Keratinocyte (primary cell): ENCODE data around the gene CTAGE1. TPM values are rescaled to one million over a fixed set of nuclear protein-coding genes. Genes with fewer than 3 reads are reported as not detected.

Experiments
- DNase-seq: peaks from one replicate; pipeline ENCODE4 v3.0.0-alpha.2; 2011; ENCODE audit warnings: low read depth, missing footprints, low spot score
- FAIRE-seq: peaks from 2 replicates; lab custom pipeline; 2011; peaks lifted over from hg19 to GRCh38; lab: Jason Lieb, UNC
- H2AFZ ChIP-seq: 2 replicates; pipeline ENCODE4 v1.6.0; 2012; ENCODE audit warnings: low read length, control low read depth, inconsistent platforms; ENCODE audit not compliant: control insufficient read depth
- H3K27ac ChIP-seq: 2 replicates; pipeline ENCODE4 v1.5.1; 2011; ENCODE audit warnings: low read length; ENCODE audit not compliant: control insufficient read depth, insufficient read depth
- H3K27me3 ChIP-seq: 3 replicates; pipeline ENCODE4 v1.6.0; 2011; ENCODE audit warnings: low read length; ENCODE audit not compliant: control insufficient read depth, insufficient read depth; ENCODE audit errors: extremely low read depth
- H3K36me3 ChIP-seq, 2 experiments: 2 replicates in 1 of 2; 3 replicates in 1 of 2; pipeline ENCODE4 v1.5.1; 2011; ENCODE audit warnings: low read length in 2 of 2, mild to moderate bottlenecking in 1 of 2; ENCODE audit not compliant: control insufficient read depth in 2 of 2, insufficient read depth in 2 of 2; ENCODE audit errors: extremely low read depth in 1 of 2
- H3K4me1 ChIP-seq: 3 replicates; pipeline ENCODE4 v1.5.1; 2011; ENCODE audit warnings: low read length; ENCODE audit not compliant: control insufficient read depth, insufficient read depth; ENCODE audit errors: extremely low read depth
- H3K4me2 ChIP-seq: 3 replicates; pipeline ENCODE4 v1.6.0; 2011; ENCODE audit warnings: low read depth, low read length; ENCODE audit not compliant: control insufficient read depth, insufficient read depth; ENCODE audit errors: extremely low read depth
- H3K4me3 ChIP-seq, 3 experiments: fragments of 200-600 bp in 1 of 3; sonication (generic) in 1 of 3; 2 replicates in 2 of 3; 3 replicates in 1 of 3; pipeline ENCODE4 v1.5.1; 2011 to 2016; ENCODE audit warnings: low read length in 3 of 3, mild to moderate bottlenecking in 3 of 3, control low read depth in 2 of 3, inconsistent platforms in 1 of 3, low read depth in 1 of 3, mixed read lengths in 1 of 3, mixed run types in 1 of 3, moderate library complexity in 1 of 3; ENCODE audit not compliant: control insufficient read depth in 2 of 3, insufficient read depth in 2 of 3; ENCODE audit errors: extremely low read depth in 1 of 3
- H3K79me2 ChIP-seq: 2 replicates; pipeline ENCODE4 v1.6.0; 2012; ENCODE audit warnings: low read length; ENCODE audit not compliant: control insufficient read depth, insufficient read depth
- H3K9ac ChIP-seq: 3 replicates; pipeline ENCODE4 v1.6.0; 2011; ENCODE audit warnings: low read length; ENCODE audit not compliant: control insufficient read depth, insufficient read depth; ENCODE audit errors: extremely low read depth
- H3K9me1 ChIP-seq: 3 replicates; pipeline ENCODE4 v1.6.0; 2011; ENCODE audit warnings: low read length; ENCODE audit not compliant: control insufficient read depth, insufficient read depth; ENCODE audit errors: extremely low read depth
- H3K9me3 ChIP-seq: 2 replicates; pipeline ENCODE4 v1.5.1; 2012; ENCODE audit warnings: low read depth, low read length; ENCODE audit not compliant: control insufficient read depth
- H4K20me1 ChIP-seq: 3 replicates; pipeline ENCODE4 v1.6.0; 2011; ENCODE audit warnings: low read length; ENCODE audit not compliant: control insufficient read depth, insufficient read depth; ENCODE audit errors: extremely low read depth
- CTCF ChIP-seq, 3 experiments: IDR thresholded peaks in 1 of 3; conservative IDR thresholded peaks in 1 of 3; optimal IDR thresholded peaks in 1 of 3; 2 replicates in 2 of 3; 3 replicates in 1 of 3; pipeline versions ENCODE3 to v1.5.1; 2011; ENCODE audit warnings: low read length in 3 of 3, mild to moderate bottlenecking in 3 of 3, moderate library complexity in 2 of 3, control low read depth in 1 of 3, inconsistent platforms in 1 of 3; ENCODE audit not compliant: insufficient read depth in 2 of 3; ENCODE audit errors: extremely low read depth in 1 of 3
- EZH2 ChIP-seq: IDR thresholded peaks from one replicate; pipeline ENCODE4 v1.6.1; 2012; ENCODE audit warnings: inconsistent platforms, mild to moderate bottlenecking, low read length, moderate library complexity
- dilution Hi-C: fragments of 300-500 bp; cut with MboI; formaldehyde crosslinking; loops from one replicate; pipeline ENCODE4 v1.7.0; 2020; ENCODE audit warnings: low sequenced_read_pairs; ENCODE audit not compliant: extremely low pct_ligation_motif_present
- polyA plus RNA-seq, 5 experiments: library from polyadenylated mRNA; depleted of rRNA in 3 of 5; stranded (reverse) in 3 of 5; stranded (forward) in 1 of 5; unstranded in 1 of 5; fragments of >200 nt; gene quantifications; 1 replicate in 1 of 5; 2 replicates in 3 of 5; 3 replicates in 1 of 5; pipeline versions ENCODE4 v1.2.1 to v1.2.3, GENCODE V29; 2011 to 2012; ENCODE audit warnings: missing spikeins in 2 of 5, low read depth in 1 of 5, low replicate concordance in 1 of 5

CTAGE1 gene
- polyA plus RNA-seq, 1 donor (not counting 4 experiments of a cell fraction or from before 2014, with no cell fraction given), result not detected

- Histone ChIP-seq H4K20me1 (no peaks in the 10 kb centered on the region), H3K9me3 (peaks cover 3% of the 10 kb centered on the region), H2AFZ (no peak overlapping the region), H3K27me3 (peaks cover 5% of the 10 kb centered on the region), H3K9me1 (no peaks in the 10 kb centered on the region), H3K36me3 (no peaks in the 10 kb centered on the region), H3K79me2 (no peaks in the 10 kb centered on the region), H3K4me3 (no peak overlapping the region), H3K9ac (no peak overlapping the region), H3K4me1 (no peaks in the 10 kb centered on the region), H3K27ac (no peak overlapping the region), H3K4me2 (no peak overlapping the region)
- FAIRE-seq (no peak), DNase-seq (no peak)
- dilution Hi-C loops, result no loop called here
- TF ChIP-seq CTCF (optimal IDR thresholded peaks at IDR 0.05 in 1 of 3, IDR thresholded peaks at IDR 0.05 in 1 of 3, conservative IDR thresholded peaks at IDR 0.05 in 1 of 3; ENCODE audit: extremely low read depth in 1 of 3, insufficient read depth in 2 of 3, low read length in 3 of 3) (no peak), EZH2 (no peak)
Measured at GRCh38 chr18:22420652-22421051, 2.9 kb upstream of the CTAGE1 start.

GRCh38 chr18:22412176-22412911, 5.4 kb downstream of the CTAGE1 start:
- TF ChIP-seq CTCF (optimal IDR thresholded peaks at IDR 0.05 in 1 of 3, IDR thresholded peaks at IDR 0.05 in 1 of 3, conservative IDR thresholded peaks at IDR 0.05 in 1 of 3; ENCODE audit: extremely low read depth in 1 of 3, insufficient read depth in 2 of 3, low read length in 3 of 3) (no peak), EZH2 (no peak)
- no peak for FAIRE-seq
- no peak overlapping the region for H3K4me3 ChIP-seq

More at GRCh38 chr18:22412176-22412911, 5.4 kb downstream of the CTAGE1 start:
- H3K79me2 ChIP-seq, result no peaks in the 10 kb centered on the region
- no peaks in the 10 kb centered on the region for H4K20me1 ChIP-seq
- no peak overlapping the region for H3K27ac ChIP-seq
- no peaks in the 10 kb centered on the region for H3K36me3 ChIP-seq
- H3K4me1 ChIP-seq, result no peaks in the 10 kb centered on the region
- H3K9me1 ChIP-seq, result no peaks in the 10 kb centered on the region
- no peak overlapping the region for H3K4me2 ChIP-seq
- H3K27me3 ChIP-seq, result no peaks in the 10 kb centered on the region
- H2AFZ ChIP-seq, result no peak overlapping the region
- H3K9me3 ChIP-seq, result no peaks in the 10 kb centered on the region
- no peak overlapping the region for H3K9ac ChIP-seq
- DNase-seq, result peak; percentile 42
- dilution Hi-C loops, result no loop called here
